ENCODE data around the gene BOK.
"Not testable (repeated sequence)": the region's sequence is repeated elsewhere in the genome, so short reads cannot be mapped to it uniquely, and the experiment has no call there.

The BOK gene

GRCh38 chr2:241558532-241559322, at the start of gene BOK:
Gene BOK, plus strand, starts transcription at chr2:241558745. Its CDS starts 739 bp downstream, at chr2:241559484.
- H3K36me3 ChIP-seq (ENCODE audit: insufficient read depth, low read length): no peaks in the 10 kb centered on the region

DNA sequence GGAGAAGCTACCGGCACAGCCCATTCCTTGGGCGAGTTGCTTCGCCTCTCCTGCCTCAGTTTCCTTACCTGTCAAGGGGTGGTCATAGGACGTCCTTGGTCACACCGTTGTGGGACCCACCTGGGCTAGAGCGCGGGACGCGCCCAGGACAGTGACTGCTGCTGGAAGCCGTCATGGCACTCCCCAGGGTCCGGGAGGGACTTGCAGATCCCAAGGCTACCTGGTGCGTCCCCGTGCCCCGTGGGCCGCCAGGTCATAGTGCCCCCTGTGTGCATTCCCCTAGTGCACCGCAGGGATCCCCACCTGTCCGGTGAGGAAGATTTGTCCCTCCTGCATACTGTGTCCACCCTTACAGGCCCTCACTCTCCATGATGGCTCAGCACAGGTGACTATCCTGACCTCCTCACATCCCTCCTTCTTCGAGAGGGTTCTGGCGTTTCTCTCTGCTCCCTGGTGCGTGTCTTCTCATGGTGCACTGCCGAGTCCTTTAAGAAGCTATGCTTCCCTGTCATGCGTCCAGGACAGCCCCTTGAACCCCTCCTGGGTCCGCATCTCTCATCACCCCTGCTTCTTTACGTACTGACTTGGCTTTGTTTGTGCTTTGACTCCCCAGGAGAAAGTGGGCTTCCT, 49.3 kb upstream of the BOK start:
- H3K36me3 ChIP-seq (ENCODE audit: insufficient read depth, low read length): peaks cover 7% of the 10 kb centered on the region; the same call in 1 of the 2 replicates
- peak overlapping the region; percentile 69 for H3K9ac ChIP-seq (ENCODE audit: low read depth, low read length)
- no peaks in the 10 kb centered on the region; the same call in 1 of the 2 replicates for H3K4me1 ChIP-seq (ENCODE audit: insufficient read depth, low read length)
- no peaks in the 10 kb centered on the region for H3K9me3 ChIP-seq (ENCODE audit: control insufficient read depth, insufficient read depth, low read length)

More at GRCh38 chr2:241558532-241559322, at the start of gene BOK:
- Histone ChIP-seq H3K4me1 (ENCODE audit: insufficient read depth, low read length) (peaks cover 12% of the 10 kb centered on the region), H3K9me3 (ENCODE audit: control insufficient read depth, insufficient read depth, low read length) (0 out of 2 replicates have a peak, but pooled peaks cover 5% of the 10 kb centered on the region), H3K9ac (ENCODE audit: low read depth, low read length) (peak within 1 kb of the TSS; percentile 79)

DNA sequence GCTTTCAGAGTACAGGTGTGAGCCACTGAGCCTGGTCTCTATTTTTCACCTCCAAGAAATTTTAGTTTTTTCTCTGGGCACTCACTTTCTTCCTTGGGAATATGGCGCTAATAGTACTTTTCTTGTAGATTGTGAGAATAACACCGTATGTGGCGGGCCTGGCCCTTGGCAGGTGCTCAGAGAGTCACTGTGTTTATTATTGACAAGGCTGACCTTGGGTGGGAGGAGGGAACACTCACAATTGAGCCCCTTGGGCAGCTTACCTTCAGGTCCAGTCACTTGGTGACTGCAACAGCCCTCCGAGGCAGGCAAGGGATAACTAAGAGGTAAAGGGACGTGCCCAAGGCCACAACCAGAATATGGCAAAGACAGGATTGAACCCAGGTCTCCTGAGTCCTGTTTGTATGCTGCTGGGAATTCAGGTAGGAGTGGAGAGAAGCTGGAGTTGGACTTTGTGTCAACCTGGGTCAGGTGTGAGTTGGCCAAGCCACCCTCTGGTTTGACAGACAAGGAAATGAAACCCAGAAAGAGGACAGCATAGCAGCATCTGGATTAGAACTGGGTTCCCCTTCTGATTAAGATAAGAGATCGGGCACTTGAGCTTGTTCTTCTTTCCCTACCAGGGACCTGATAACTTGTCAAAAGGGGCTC, 47.3 kb upstream of the BOK start:
- no peak overlapping the region for H3K9ac ChIP-seq (ENCODE audit: low read depth, low read length)
- H3K36me3 ChIP-seq (ENCODE audit: insufficient read depth, low read length): peaks cover 7% of the 10 kb centered on the region; the same call in 1 of the 2 replicates
- H3K4me1 ChIP-seq (ENCODE audit: insufficient read depth, low read length): no peaks in the 10 kb centered on the region; the same call in 1 of the 2 replicates
- H3K9me3 ChIP-seq (ENCODE audit: control insufficient read depth, insufficient read depth, low read length): no peaks in the 10 kb centered on the region

- no peak overlapping the region for H3K9ac ChIP-seq (ENCODE audit: low read depth, low read length)
These were observed 44.0 kb upstream of the BOK start for GRCh38 chr2:241514553-241514952.

DNA sequence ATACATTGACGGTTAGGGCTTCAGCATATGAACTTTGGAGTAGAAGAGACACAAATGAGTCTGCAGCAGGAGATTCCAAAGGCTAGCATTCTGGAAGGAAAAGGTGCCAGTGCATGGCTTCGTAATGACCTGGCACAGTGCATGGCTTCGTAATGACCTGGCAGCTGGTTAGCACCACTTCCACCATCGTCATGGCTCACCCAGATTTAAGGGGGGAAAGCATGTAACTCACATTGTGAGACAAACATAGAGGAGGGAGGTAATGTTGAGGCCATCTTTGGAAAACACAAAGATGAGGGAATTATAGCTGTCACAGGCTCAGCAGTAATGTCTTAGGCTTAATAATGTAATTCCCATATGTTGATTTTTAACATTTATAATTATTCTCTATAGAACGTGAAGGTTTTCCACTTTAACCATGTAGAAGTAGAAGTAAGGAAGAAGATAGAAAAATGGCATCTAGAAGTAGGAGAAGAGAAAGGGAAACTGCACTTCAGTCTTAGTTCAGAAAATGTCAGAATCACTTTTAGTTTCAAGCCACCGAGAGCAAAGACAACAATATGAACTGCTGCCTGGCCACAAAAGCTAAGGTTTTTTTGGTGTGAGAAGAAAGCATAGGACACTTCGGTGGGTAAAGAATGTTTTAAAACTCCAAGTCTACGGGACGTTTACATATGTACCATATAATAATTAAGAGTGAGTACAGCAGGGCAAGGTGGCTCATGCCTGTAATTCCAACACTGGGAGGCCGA, 43.4 kb upstream of the BOK start:
- Histone ChIP-seq H3K9me3 (ENCODE audit: control insufficient read depth, insufficient read depth, low read length) (no peaks in the 10 kb centered on the region), H3K4me1 (ENCODE audit: insufficient read depth, low read length) (no peaks in the 10 kb centered on the region), H3K36me3 (ENCODE audit: insufficient read depth, low read length) (peaks cover 7% of the 10 kb centered on the region; the same call in 1 of the 2 replicates), H3K9ac (ENCODE audit: low read depth, low read length) (no peak overlapping the region)

More at GRCh38 chr2:241514553-241514952, 44.0 kb upstream of the BOK start:
- no peaks in the 10 kb centered on the region for H3K4me1 ChIP-seq (ENCODE audit: insufficient read depth, low read length)
- H3K9me3 ChIP-seq (ENCODE audit: control insufficient read depth, insufficient read depth, low read length): no peaks in the 10 kb centered on the region
- peaks cover 7% of the 10 kb centered on the region; the same call in 1 of the 2 replicates for H3K36me3 ChIP-seq (ENCODE audit: insufficient read depth, low read length)

- H3K36me3 ChIP-seq (ENCODE audit: insufficient read depth, low read length): no peaks in the 10 kb centered on the region
- no peak overlapping the region for H3K9ac ChIP-seq (ENCODE audit: low read depth, low read length)
- H3K4me1 ChIP-seq (ENCODE audit: insufficient read depth, low read length): no peaks in the 10 kb centered on the region
- no peaks in the 10 kb centered on the region for H3K9me3 ChIP-seq (ENCODE audit: control insufficient read depth, insufficient read depth, low read length)
These were observed 42.0 kb upstream of the BOK start for GRCh38 chr2:241516520-241516965.

DNA sequence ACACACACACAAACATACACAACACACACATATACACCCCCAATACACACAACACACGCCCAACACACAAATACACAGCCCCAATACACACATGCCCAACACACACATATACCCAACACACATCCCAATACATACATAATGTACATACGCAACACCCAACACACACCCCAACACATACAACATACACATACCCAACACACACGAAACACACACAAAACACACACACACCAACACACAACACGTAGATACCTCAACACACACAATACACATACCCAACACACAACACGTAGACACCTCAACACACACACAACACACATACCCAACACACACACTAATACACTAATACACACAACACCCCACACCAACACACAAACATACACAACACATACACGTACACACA, 41.2 kb upstream of the BOK start:
- H3K9ac ChIP-seq (ENCODE audit: low read depth, low read length): no peak overlapping the region
- H3K4me1 ChIP-seq (ENCODE audit: insufficient read depth, low read length): no peaks in the 10 kb centered on the region

GRCh38 chr2:241519669-241520068, 38.9 kb upstream of the BOK start:
- no peaks in the 10 kb centered on the region; the same call in none of the 2 replicates for H3K9me3 ChIP-seq (ENCODE audit: control insufficient read depth, insufficient read depth, low read length)
- H3K4me1 ChIP-seq (ENCODE audit: insufficient read depth, low read length): no peaks in the 10 kb centered on the region
- no peaks in the 10 kb centered on the region for H3K36me3 ChIP-seq (ENCODE audit: insufficient read depth, low read length)
- H3K9ac ChIP-seq (ENCODE audit: low read depth, low read length): no peak overlapping the region

More for the DNA sequence above, 41.2 kb upstream of the BOK start:
- no peaks in the 10 kb centered on the region for H3K36me3 ChIP-seq (ENCODE audit: insufficient read depth, low read length)
- H3K9me3 ChIP-seq (ENCODE audit: control insufficient read depth, insufficient read depth, low read length): no peaks in the 10 kb centered on the region

DNA sequence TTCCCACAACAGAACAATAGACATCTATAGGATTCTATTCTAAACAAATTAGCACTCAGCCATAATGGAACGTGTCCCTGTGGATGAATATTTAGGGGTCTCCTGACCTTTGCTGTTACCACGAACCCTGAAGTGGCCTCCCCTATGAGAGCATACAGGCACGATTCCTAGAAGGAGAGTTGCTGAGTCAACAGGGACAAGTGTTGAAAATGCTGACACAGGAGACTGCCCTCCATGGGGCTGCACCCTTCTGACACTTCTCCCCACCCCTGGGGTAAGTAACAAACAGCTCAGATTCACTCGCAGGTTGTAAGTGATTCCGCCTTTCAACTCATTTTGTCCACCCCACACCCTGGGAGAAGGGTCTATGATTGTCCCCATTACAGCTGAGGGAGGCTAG, 36.1 kb upstream of the BOK start:
- H3K9me3 ChIP-seq (ENCODE audit: control insufficient read depth, insufficient read depth, low read length): no peaks in the 10 kb centered on the region; the same call in none of the 2 replicates
- no peaks in the 10 kb centered on the region for H3K4me1 ChIP-seq (ENCODE audit: insufficient read depth, low read length)
- H3K9ac ChIP-seq (ENCODE audit: low read depth, low read length): no peak overlapping the region
- H3K36me3 ChIP-seq (ENCODE audit: insufficient read depth, low read length): no peaks in the 10 kb centered on the region

DNA sequence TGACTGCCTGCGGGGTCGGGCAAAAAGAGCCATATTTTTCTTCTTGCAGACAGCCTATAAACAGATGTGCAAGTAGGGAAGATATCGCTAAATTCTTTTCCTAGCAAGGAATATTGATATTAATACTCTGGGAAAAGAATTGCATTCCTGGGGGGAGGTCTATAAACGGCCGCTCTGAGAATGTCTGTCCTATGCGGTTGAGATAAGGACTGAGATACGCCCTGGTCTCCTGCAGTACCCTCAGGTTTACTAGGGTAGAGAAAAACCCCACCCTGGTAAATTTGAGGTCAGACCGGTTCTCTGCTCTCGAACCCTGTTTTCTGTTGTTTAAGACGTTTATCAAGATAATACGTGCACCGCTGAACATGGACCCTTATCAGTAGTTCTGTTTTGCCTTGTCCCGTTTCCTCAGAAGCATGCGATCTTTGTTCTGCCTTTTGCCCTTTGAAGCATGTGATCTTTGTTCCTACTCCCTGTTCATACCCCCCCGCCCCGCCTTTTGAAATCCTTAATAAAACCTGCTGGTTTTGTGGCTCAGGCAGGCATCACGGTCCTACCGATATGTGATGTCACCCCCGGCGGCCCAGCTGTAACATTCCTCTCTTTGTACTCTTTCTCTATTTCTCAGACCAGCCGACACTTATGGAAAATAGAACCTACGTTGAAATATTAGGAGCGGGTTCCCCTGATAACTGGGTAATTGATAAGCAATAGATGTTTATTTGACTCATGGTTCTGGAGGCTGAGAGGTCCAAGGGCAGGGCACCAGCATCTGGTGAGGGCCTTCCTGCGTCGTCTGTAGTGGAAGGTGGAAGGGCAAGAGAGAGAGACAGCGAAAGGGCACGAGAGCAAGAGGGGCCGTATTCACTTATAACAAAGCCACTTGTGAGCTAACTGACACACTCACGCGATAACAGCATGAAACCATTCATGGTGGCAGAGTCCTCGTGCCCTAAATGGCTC, 32.4 kb upstream of the BOK start:
- H3K9me3 ChIP-seq (ENCODE audit: control insufficient read depth, insufficient read depth, low read length); H3K36me3 ChIP-seq (ENCODE audit: insufficient read depth, low read length); H3K9ac ChIP-seq (ENCODE audit: low read depth, low read length); H3K4me1 ChIP-seq (ENCODE audit: insufficient read depth, low read length): not testable (repeated sequence)

DNA sequence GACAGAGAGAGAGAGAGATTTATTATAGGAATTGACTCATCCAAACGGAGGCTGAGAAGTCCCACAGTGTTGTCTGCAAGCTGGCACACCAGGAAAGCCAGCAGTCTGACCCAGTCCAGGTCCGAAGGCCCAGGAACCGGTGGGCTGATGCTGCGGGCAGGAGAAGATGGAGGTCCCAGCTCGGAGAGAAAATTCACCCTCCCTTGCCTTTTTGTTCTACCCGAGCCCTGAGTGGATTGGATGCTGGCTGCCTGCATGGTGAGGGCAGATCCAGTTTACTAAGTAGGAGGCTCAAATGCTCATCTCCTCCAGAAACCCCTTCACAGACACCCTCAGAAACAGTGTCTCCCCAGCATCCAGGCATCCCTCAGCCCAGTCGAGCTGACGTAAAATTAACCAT, 28.0 kb upstream of the BOK start:
- Histone ChIP-seq H3K4me1 (ENCODE audit: insufficient read depth, low read length) (no peaks in the 10 kb centered on the region), H3K9me3 (ENCODE audit: control insufficient read depth, insufficient read depth, low read length) (no peaks in the 10 kb centered on the region), H3K9ac (ENCODE audit: low read depth, low read length) (no peak overlapping the region), H3K36me3 (ENCODE audit: insufficient read depth, low read length) (no peaks in the 10 kb centered on the region)

DNA sequence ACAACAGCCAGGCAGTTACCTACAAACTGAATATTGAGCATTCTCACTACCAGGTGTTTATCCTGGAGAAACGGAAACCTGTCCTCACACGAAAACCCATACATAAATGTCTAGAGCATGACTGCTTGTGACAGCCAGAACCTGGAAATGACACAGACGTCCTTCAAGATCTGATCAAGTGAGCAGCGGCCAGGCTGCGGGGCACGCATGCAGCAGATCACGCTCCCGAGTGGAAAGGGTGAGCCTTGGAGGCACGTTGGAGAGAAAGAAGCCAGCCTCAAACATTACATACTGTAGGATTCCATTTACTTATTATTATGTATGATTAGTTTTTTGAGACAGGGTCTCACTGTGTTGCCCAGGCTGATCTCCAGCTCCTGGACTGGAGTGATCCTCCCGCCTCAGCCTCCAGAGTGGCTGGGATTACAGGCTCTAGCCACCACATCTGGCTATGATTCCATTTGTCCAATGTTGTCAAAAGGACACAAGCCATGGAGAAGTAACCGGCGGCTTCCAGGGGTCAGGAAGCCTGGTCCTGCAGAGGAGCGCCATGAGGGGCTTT, 27.3 kb upstream of the BOK start:
- Histone ChIP-seq H3K9ac (ENCODE audit: low read depth, low read length) (no peak overlapping the region), H3K36me3 (ENCODE audit: insufficient read depth, low read length) (no peaks in the 10 kb centered on the region), H3K9me3 (ENCODE audit: control insufficient read depth, insufficient read depth, low read length) (no peaks in the 10 kb centered on the region), H3K4me1 (ENCODE audit: insufficient read depth, low read length) (no peaks in the 10 kb centered on the region)

- Histone ChIP-seq H3K9me3 (ENCODE audit: control insufficient read depth, insufficient read depth, low read length) (no peaks in the 10 kb centered on the region), H3K36me3 (ENCODE audit: insufficient read depth, low read length) (no peaks in the 10 kb centered on the region), H3K9ac (ENCODE audit: low read depth, low read length) (no peak overlapping the region), H3K4me1 (ENCODE audit: insufficient read depth, low read length) (no peaks in the 10 kb centered on the region)
These were observed 26.4 kb upstream of the BOK start for GRCh38 chr2:241532168-241532567.
